ENCODE results near the gene CCDC186.

- TF ChIP-seq CTCF (IDR thresholded peaks at IDR 0.05) (no peak), POLR2A (IDR thresholded peaks at IDR 0.05) (no peak)
Measured at GRCh38 chr10:114118514-114118913, 55.5 kb downstream of the CCDC186 start.

All from testis (tissue), 2 donors.